HepG2 (cell line): ENCODE results near the gene PDE3B.

Source experiments
- TF ChIP-seq, protein P1 (sequence below): sonication (generic); formaldehyde crosslinking; conservative IDR thresholded peaks from 2 replicates; pipeline ENCODE4 v1.4.0; 2020; ENCODE audit warnings: missing genetic modification reagents
- TF ChIP-seq, protein P2 (sequence below): IDR thresholded peaks from 2 replicates; pipeline ENCODE4 v1.6.1; 2012; ENCODE audit warnings: inconsistent platforms
- TF ChIP-seq, protein P3 (sequence below), 2 experiments: sonication (generic) in 1 of 2; formaldehyde crosslinking in 1 of 2; IDR thresholded peaks; 2 replicates each; pipeline versions ENCODE4 v1.4.0 to v1.6.1; 2018 to 2020; ENCODE audit warnings: missing genetic modification reagents in 2 of 2, borderline replicate concordance in 1 of 2, low read depth in 1 of 2, mild to moderate bottlenecking in 1 of 2, missing biosample characterization in 1 of 2

DNA sequence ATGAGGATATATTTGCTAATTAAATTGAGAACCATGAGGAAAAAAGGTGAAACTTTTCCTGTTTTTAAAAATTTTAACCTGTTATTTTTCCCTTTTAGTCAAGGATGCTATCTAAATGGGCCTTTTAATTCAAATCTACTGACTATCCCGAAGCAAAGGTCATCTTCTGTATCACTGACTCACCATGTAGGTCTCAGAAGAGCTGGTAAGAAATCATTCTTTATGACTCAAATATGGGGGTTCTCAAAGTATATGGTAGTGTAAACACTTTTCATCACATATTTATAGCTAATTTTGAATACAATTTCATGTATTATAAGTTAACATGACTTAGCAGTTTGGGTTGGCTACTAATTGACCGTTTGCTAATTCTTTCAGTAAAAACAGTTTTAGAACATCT is 160.2 kb downstream of the PDE3B start:
- TF ChIP-seq, protein P1, sequence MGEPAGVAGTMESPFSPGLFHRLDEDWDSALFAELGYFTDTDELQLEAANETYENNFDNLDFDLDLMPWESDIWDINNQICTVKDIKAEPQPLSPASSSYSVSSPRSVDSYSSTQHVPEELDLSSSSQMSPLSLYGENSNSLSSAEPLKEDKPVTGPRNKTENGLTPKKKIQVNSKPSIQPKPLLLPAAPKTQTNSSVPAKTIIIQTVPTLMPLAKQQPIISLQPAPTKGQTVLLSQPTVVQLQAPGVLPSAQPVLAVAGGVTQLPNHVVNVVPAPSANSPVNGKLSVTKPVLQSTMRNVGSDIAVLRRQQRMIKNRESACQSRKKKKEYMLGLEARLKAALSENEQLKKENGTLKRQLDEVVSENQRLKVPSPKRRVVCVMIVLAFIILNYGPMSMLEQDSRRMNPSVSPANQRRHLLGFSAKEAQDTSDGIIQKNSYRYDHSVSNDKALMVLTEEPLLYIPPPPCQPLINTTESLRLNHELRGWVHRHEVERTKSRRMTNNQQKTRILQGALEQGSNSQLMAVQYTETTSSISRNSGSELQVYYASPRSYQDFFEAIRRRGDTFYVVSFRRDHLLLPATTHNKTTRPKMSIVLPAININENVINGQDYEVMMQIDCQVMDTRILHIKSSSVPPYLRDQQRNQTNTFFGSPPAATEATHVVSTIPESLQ (CRISPR knock-in tag), result no peak
- TF ChIP-seq, protein P2, sequence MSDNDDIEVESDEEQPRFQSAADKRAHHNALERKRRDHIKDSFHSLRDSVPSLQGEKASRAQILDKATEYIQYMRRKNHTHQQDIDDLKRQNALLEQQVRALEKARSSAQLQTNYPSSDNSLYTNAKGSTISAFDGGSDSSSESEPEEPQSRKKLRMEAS, result no peak
- TF ChIP-seq, protein P3, sequence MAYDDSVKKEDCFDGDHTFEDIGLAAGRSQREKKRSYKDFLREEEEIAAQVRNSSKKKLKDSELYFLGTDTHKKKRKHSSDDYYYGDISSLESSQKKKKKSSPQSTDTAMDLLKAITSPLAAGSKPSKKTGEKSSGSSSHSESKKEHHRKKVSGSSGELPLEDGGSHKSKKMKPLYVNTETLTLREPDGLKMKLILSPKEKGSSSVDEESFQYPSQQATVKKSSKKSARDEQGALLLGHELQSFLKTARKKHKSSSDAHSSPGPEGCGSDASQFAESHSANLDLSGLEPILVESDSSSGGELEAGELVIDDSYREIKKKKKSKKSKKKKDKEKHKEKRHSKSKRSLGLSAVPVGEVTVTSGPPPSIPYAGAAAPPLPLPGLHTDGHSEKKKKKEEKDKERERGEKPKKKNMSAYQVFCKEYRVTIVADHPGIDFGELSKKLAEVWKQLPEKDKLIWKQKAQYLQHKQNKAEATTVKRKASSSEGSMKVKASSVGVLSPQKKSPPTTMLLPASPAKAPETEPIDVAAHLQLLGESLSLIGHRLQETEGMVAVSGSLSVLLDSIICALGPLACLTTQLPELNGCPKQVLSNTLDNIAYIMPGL (CRISPR knock-in tag; IDR thresholded peaks at IDR 0.05; ENCODE audit: borderline replicate concordance in 1 of 2, low read depth in 1 of 2), result no peak
